ENCODE measurements around the gene DCPS.
"Not testable (repeated sequence)": the region's sequence is repeated elsewhere in the genome, so short reads cannot be mapped to it uniquely, and the experiment has no call there.

DCPS gene, protein sequence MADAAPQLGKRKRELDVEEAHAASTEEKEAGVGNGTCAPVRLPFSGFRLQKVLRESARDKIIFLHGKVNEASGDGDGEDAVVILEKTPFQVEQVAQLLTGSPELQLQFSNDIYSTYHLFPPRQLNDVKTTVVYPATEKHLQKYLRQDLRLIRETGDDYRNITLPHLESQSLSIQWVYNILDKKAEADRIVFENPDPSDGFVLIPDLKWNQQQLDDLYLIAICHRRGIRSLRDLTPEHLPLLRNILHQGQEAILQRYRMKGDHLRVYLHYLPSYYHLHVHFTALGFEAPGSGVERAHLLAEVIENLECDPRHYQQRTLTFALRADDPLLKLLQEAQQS
- long read RNA-seq, donor 1, transcript DCPS-201 (6 exons, 1,479 nt), result major isoform, 6 of 6 reads
- long read RNA-seq, donor 1, partial matches to known transcripts, result 0 of 6 reads
- long read RNA-seq, donor 1, other reads (novel, unspliced or antisense), result 0 of 6 reads
- long read RNA-seq, donor 2, transcript DCPS-201 (6 exons, 1,479 nt), result major isoform, 6 of 6 reads
- long read RNA-seq, donor 2, partial matches to known transcripts, result 0 of 6 reads
- long read RNA-seq, donor 2, other reads (novel, unspliced or antisense), result 0 of 6 reads
- long read RNA-seq, donor 3, partial matches to known transcripts, result 0 of 2 reads
- long read RNA-seq, donor 3, other reads (novel, unspliced or antisense), result 0 of 2 reads
- long read RNA-seq, donor 4, partial matches to known transcripts, result 0 of 3 reads
- long read RNA-seq, donor 4, other reads (novel, unspliced or antisense), result 0 of 3 reads
- long read RNA-seq, donor 5, transcript DCPS-201 (6 exons, 1,479 nt), result major isoform, 8 of 13 reads
- long read RNA-seq, donor 5, partial matches to known transcripts, result 5 of 13 reads
- long read RNA-seq, donor 5, other reads (novel, unspliced or antisense), result 0 of 13 reads
- long read RNA-seq, donor 6, transcript DCPS-201 (6 exons, 1,479 nt), result major isoform, 13 of 14 reads
- long read RNA-seq, donor 6, partial matches to known transcripts, result 0 of 14 reads
- long read RNA-seq, donor 6, other reads (novel, unspliced or antisense), result 0 of 14 reads
- long read RNA-seq, donor 7, transcript DCPS-201 (6 exons, 1,479 nt), result major isoform, 8 of 16 reads
- long read RNA-seq, donor 7, partial matches to known transcripts, result 0 of 16 reads
- long read RNA-seq, donor 7, other reads (novel, unspliced or antisense), result 7 of 16 reads
- long read RNA-seq, donor 8, partial matches to known transcripts, result 0 of 3 reads
- long read RNA-seq, donor 8, other reads (novel, unspliced or antisense), result 0 of 3 reads

- peak; percentile 98 for DNase-seq
These were observed at the start of gene DCPS for GRCh38 chr11:126303623-126304456. DCPS (plus strand) TSS chr11:126304060; CDS start chr11:126304081, 21 bp downstream.

DNA sequence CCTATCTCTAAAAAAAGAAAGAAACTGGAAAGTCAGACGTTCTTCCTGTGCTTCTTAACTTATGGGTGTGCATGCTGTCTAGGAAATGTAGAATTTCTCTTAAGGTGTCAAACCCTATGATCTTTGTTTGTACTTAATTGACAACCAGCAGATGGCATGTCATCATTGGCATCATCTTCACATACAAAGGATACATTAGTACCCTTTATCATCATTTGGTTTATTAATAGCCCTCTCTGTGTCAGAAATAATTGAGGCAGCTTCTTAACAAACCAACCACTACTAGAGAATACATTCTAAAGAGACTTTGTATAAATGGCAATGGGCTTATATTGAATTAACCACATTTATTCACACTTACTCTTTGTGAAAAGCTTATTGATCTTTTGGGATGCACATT is 49.0 kb upstream of the DCPS start:
- no peak for DNase-seq

DNA sequence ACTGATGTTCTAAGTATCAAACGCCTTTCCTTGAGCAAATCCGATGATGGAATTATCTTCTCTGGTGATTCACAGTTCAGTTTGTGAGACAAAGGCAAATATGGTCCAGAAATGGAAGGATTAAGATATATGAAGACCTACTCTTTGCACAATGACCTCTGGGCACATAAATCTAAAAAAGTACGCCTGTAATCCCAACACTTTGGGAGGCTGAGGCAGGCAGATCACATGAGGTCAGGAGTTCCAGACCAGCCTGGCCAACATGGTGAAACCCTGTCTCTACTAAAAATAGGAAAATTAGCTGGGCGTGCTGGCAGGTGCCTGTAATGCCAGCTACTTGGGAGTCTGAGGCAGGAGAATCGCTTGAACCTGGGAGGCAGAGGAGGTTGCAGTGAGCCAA is 48.4 kb upstream of the DCPS start:
- not testable (repeated sequence) for DNase-seq

- no peak for DNase-seq
These were observed 47.6 kb upstream of the DCPS start for GRCh38 chr11:126256216-126256615.

GRCh38 chr11:126257144-126257543 is 46.7 kb upstream of the DCPS start:
- DNase-seq, result no peak

DNA sequence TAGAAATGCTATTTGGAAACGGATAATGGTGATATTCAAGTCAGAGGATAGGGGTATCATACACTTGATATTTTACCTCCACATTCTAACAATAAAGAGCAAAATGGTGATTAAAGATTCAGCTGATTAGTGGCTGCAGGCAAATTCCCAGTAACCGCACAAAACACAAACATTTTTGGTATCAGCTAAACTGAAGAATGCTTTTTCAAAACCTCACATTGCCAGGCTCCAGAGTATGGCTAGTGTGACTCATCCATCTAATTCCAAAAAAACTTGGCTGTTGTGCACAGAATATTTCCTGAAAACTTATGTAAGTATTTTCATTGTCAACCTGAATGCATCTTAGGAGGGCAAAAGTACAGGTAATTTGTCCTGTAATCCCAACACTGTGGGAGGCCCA is 46.1 kb upstream of the DCPS start:
- no peak for DNase-seq

DNA sequence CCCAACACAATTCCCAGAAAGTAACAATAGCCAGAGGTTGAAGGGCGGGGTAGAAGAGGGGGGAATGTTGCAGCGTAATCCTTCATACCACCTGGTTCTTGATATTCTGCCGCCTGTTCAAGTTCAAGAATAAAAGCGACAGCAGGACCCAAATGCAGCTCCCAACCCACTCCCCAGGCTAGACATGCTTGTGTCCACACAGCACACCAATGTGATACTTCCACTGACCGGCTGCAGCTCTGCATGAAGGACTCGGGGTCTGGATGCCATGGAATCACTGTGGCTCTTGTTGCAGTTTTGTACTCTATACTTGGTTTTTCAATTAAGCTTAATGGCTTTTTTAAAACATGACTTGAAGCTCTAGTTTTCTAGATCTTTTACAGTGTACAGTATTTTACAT is 41.6 kb upstream of the DCPS start:
- no peak for DNase-seq

- DNase-seq, result no peak
These were observed 40.4 kb upstream of the DCPS start for GRCh38 chr11:126263489-126263888.

DNA sequence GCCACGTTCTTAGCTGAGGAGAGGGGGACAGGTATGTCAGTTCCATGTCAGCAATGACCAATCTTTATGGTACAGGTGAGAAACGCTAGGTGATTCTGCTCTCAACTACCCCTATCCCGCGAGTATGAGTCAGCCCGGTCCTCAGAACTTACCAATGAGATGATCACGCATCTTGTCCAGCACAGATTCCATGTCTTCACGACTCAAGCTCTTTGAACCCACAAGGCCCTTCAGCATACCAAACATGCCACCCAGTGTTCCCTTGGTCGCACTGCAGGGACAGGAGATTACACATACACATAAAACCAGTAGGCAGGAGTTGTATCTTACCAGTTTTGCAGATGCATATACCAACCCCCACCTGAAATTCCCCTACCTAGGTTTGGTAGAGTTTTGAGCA is 38.0 kb upstream of the DCPS start:
- DNase-seq, result no peak

GRCh38 chr11:126267650-126268049 is 36.2 kb upstream of the DCPS start:
- no peak for DNase-seq

- DNase-seq, result no peak
These were observed 35.5 kb upstream of the DCPS start for GRCh38 chr11:126268361-126268707.

- DNase-seq, result peak; percentile 88
These were observed 34.9 kb upstream of the DCPS start, which contains the start of the genes FOXRED1 and SRPRA for GRCh38 chr11:126268708-126269579. FOXRED1 (plus strand) TSS chr11:126269154; CDS start chr11:126269207, 53 bp downstream. SRPRA (minus strand) TSS chr11:126268895; CDS start chr11:126268804, 91 bp downstream.

DNA sequence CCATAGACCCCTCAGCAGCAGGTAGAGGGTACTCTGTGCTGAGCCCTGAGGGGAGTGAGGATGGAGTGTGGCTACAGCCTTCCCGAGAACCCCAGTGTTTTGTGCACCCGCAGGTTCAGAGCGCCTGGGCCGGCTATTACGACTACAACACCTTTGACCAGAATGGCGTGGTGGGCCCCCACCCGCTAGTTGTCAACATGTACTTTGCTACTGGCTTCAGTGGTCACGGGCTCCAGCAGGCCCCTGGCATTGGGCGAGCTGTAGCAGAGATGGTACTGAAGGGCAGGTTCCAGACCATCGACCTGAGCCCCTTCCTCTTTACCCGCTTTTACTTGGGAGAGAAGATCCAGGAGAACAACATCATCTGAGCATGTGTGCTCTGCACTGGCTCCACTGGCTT is 26.5 kb upstream of the DCPS start:
- DNase-seq, result no peak

DNA sequence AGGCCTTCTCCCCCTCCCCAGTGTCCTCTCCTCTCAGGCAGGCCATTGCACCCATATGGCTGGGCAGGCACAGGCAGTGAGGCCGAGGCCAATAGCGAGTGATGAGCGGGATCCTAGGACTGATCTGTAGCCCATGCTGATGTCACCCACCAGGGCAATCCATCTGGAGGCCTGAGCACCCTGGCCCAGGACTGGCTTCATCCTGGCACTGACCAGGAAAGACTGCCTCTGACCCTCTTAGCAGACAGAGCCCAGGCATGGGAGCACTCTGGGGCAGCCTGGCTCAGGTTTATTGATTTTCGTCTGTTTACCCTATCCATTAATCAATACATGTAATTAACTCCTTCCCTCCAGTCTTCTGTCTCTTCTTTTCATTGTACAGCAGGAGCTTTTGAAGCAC is 26.1 kb upstream of the DCPS start:
- DNase-seq, result no peak

DNA sequence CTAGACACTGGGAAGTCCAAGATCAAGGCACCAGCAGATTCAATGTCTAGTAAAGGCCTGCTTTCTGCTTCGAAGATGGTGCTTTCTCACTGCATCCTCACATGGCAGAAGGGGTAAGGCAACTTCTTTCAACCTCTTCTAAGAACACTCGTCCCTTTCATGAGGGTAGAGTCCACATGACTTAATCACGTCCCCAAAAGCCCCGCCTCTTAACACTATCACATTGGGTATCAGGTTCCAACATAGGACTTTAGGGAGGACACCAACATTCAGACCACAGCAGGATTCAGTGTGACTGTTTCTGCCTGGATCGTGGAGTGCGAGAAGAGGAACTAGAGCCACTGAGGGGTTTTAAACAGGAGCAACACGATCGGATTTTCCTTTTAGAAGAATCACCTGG is 24.7 kb upstream of the DCPS start:
- DNase-seq, result no peak

GRCh38 chr11:126280595-126280994 is 23.3 kb upstream of the DCPS start:
- DNase-seq, result no peak

DNA sequence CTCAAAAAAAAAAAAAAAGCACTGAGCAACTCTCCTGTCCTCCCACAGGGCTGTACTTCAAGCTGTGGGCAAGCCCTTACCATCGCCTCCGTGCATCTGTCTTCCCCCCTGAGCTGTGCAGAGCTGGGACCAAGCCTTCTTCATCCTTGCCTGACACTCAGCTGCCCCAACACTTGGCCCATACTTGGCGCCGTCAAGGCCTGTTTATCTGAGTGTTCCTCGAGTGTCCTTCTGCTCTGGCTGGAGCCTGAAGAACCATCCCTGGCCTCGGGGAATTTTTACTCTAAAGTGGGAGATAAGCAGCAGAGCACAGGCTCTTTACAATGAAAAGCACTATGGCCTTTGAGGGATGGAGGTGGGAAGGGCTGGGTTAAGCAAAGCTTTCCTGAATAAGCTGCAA is 22.6 kb upstream of the DCPS start:
- DNase-seq, result no peak

GRCh38 chr11:126281666-126282175 is 22.1 kb upstream of the DCPS start:
- no peak for DNase-seq

GRCh38 chr11:126282361-126282735 is 21.5 kb upstream of the DCPS start:
- no peak for DNase-seq

Measured in right kidney (tissue), 9 donors.